Prostate gland (tissue), 2 donors: Measurements from ENCODE around the gene CNTN5. TPM values are rescaled to one million over a fixed set of nuclear protein-coding genes. Genes with fewer than 3 reads are reported as not detected.

Experiments
- DNase-seq: peaks from one replicate; pipeline ENCODE4 v3.0.0-alpha.2; 2019; ENCODE audit warnings: low spot score
- H3K27ac ChIP-seq, 2 donors: fragments of 200-600 bp; sonication (generic); 2 replicates each; pipeline ENCODE4 v1.5.1; 2017 to 2019
- H3K27me3 ChIP-seq: fragments of 200-600 bp; sonication (generic); replicated peaks from 2 replicates; pipeline ENCODE4 v1.5.1; 2019; ENCODE audit not compliant: insufficient read depth
- H3K36me3 ChIP-seq, 2 donors: fragments of 200-600 bp; sonication (generic); 1 replicate in 1 of 2; 2 replicates in 1 of 2; pipeline versions ENCODE4 v1.5.1 to v1.8.1; 2017 to 2019
- H3K4me1 ChIP-seq: fragments of 200-600 bp; sonication (generic); replicated peaks from 2 replicates; pipeline ENCODE4 v1.5.1; 2019
- H3K4me3 ChIP-seq, 2 donors: fragments of 200-600 bp; sonication (generic); 2 replicates each; pipeline ENCODE4 v1.5.1; 2017 to 2019
- H3K9me3 ChIP-seq: fragments of 200-600 bp; sonication (generic); 2 replicates; pipeline ENCODE4 v1.5.1; 2017
- CTCF ChIP-seq, 4 experiments: fragments of 200-600 bp in 2 of 4; fragments of 450-650 bp in 2 of 4; sonication (generic) in 2 of 4; IDR thresholded peaks; 1 replicate in 3 of 4; 2 replicates in 1 of 4; pipeline ENCODE4 v1.5.1; 2016 to 2019; ENCODE audit warnings: antibody characterized with exemption in 4 of 4, mild to moderate bottlenecking in 2 of 4, moderate library complexity in 2 of 4
- POLR2A ChIP-seq: fragments of 450-650 bp; IDR thresholded peaks from one replicate; pipeline ENCODE4 v1.6.1; 2016; ENCODE audit warnings: antibody characterized with exemption, mild to moderate bottlenecking
- POLR2AphosphoS5 ChIP-seq: sonication (generic); formaldehyde crosslinking; IDR thresholded peaks from one replicate; pipeline ENCODE4 v1.6.1; 2017; ENCODE audit warnings: antibody characterized with exemption
- WGBS: methylation state at CpG from one replicate; pipeline ENCODE4 v1.1.5; 2018; 5-methylcytosine and 5-hydroxymethylcytosine counted together
- intact Hi-C: fragments of 100-400 bp; cut with DNase I; formaldehyde crosslinking; loops from one replicate; pipeline ENCODE4 v1.14.2; 2022
- total RNA-seq, 2 donors: library from RNA; depleted of rRNA; stranded (reverse); fragments of >200 nt; gene quantifications; one replicate each; pipeline ENCODE4 v1.1.0, GENCODE V29; 2016

Gene CNTN5
- total RNA-seq, 2 donors from 2014 or later, result 1.0 TPM; not detected in 1

- no peak for DNase-seq
- no peaks in the 10 kb centered on the region for H3K9me3 ChIP-seq
- intact Hi-C loops, result no loop called here
- no peak for TF ChIP-seq POLR2A
- no peak for TF ChIP-seq POLR2AphosphoS5
- TF ChIP-seq CTCF (IDR thresholded peaks at IDR 0.05), result no peak
- H3K27me3 ChIP-seq, result no peaks in the 10 kb centered on the region
- H3K36me3 ChIP-seq, result no peaks in the 10 kb centered on the region
- H3K4me3 ChIP-seq, result no peak overlapping the region
- no peak overlapping the region for H3K27ac ChIP-seq
- WGBS, result 60% methylated on average over 2 of the region's 2 CpGs
- H3K4me1 ChIP-seq, result no peaks in the 10 kb centered on the region
Observed at GRCh38 chr11:99343117-99343516, 322.4 kb downstream of the CNTN5 start.

- no peak for TF ChIP-seq POLR2AphosphoS5
- TF ChIP-seq CTCF (IDR thresholded peaks at IDR 0.05), result no peak
- no peak for TF ChIP-seq POLR2A
- 33% methylated on average over 5 of the region's 5 CpGs for WGBS
Observed at GRCh38 chr11:99349151-99349673, 328.5 kb downstream of the CNTN5 start.

GRCh38 chr11:99351624-99352023 is 330.9 kb downstream of the CNTN5 start:
- H3K9me3 ChIP-seq, result no peaks in the 10 kb centered on the region
- DNase-seq, result no peak
- 9% methylated on average over 1 of the region's 1 CpG for WGBS
- no peak overlapping the region for H3K4me3 ChIP-seq
- H3K4me1 ChIP-seq, result no peaks in the 10 kb centered on the region
- no peaks in the 10 kb centered on the region for H3K27me3 ChIP-seq
- intact Hi-C loops, result no loop called here
- no peak overlapping the region for H3K27ac ChIP-seq
- TF ChIP-seq CTCF (IDR thresholded peaks at IDR 0.05) (no peak), POLR2A (no peak), POLR2AphosphoS5 (no peak)
- H3K36me3 ChIP-seq, result no peaks in the 10 kb centered on the region

More at GRCh38 chr11:99349151-99349673, 328.5 kb downstream of the CNTN5 start:
- Histone ChIP-seq H3K27ac (no peak overlapping the region), H3K9me3 (no peaks in the 10 kb centered on the region), H3K36me3 (no peaks in the 10 kb centered on the region), H3K4me3 (no peak overlapping the region), H3K4me1 (no peaks in the 10 kb centered on the region), H3K27me3 (no peaks in the 10 kb centered on the region)
- no peak for DNase-seq
- intact Hi-C loops, result no loop called here

GRCh38 chr11:99352642-99353041 is 331.9 kb downstream of the CNTN5 start:
- Histone ChIP-seq H3K4me3 (no peak overlapping the region), H3K27me3 (no peaks in the 10 kb centered on the region), H3K36me3 (no peaks in the 10 kb centered on the region), H3K4me1 (no peaks in the 10 kb centered on the region), H3K27ac (no peak overlapping the region), H3K9me3 (no peaks in the 10 kb centered on the region)
- TF ChIP-seq CTCF (IDR thresholded peaks at IDR 0.05) (no peak), POLR2A (no peak), POLR2AphosphoS5 (no peak)
- intact Hi-C loops, result no loop called here
- DNase-seq, result no peak
- WGBS, result 71% methylated on average over 5 of the region's 5 CpGs

GRCh38 chr11:99366546-99366945 is 345.8 kb downstream of the CNTN5 start:
- 92% methylated on average over 7 of the region's 7 CpGs for WGBS
- intact Hi-C loops, result no loop called here
- H3K36me3 ChIP-seq, result no peaks in the 10 kb centered on the region
- no peaks in the 10 kb centered on the region for H3K4me1 ChIP-seq
- H3K27ac ChIP-seq, result no peak overlapping the region
- no peak overlapping the region for H3K4me3 ChIP-seq
- DNase-seq, result no peak
- TF ChIP-seq POLR2A (no peak), CTCF (IDR thresholded peaks at IDR 0.05) (no peak), POLR2AphosphoS5 (no peak)
- H3K27me3 ChIP-seq, result no peaks in the 10 kb centered on the region
- H3K9me3 ChIP-seq, result no peaks in the 10 kb centered on the region
